HG03097 (cell line): Measurements from ENCODE around the gene RANBP9.

Source experiments
- ATAC-seq: cut with Tn5 transposase; IDR thresholded peaks from one replicate; pipeline ENCODE4 v1.9.1; 2021; ENCODE audit not compliant: unreplicated experiment, low FRiP score

The RANBP9 gene

DNA sequence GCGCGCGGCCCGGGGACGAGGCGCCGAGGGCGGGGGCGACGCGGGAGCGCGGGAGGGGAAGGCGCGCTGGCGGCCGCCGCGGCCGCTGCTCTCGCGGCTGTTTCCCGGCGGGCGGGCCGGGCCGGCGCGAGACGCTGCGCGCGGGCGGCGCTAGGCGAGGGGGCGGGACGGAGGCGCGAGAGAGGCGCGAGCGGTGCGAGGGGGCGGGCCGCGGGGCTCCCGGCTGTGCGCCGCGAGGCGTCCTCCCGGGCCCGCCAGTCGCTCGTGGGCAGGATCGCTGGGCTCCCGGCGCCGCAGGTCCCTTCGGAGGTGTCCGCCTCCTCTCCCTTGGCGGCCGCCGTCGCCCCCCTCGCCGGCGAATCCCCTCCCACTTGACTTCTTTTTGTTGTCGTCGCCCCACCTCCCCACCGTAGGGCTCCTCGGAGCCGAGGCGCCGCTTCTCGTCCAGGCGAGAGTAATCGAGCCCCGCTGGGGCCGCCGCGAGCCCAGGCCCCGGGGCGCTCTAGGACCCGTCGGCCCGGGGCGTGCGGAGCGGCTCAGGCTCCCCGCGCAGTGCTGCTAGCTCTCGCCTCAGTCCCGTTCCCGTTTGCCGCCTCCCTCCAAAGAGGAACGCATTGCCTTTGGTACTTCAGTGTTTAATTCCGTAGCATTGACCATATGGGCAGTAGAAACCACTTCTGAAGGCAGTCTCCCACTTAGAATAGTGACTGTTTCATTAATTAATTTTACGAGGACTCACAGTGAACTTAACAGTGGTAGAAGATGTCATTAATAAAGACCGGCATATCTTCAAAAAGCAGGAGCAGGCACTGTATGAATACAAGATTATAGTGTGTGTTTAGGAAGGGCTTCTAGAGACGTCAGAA lies at the start of gene RANBP9:
Gene RANBP9, minus strand, starts transcription at position 103 of the 866 bp plus-strand sequence. CDS start 330 bp downstream, outside the sequence.
- peak; percentile 76 for ATAC-seq

DNA sequence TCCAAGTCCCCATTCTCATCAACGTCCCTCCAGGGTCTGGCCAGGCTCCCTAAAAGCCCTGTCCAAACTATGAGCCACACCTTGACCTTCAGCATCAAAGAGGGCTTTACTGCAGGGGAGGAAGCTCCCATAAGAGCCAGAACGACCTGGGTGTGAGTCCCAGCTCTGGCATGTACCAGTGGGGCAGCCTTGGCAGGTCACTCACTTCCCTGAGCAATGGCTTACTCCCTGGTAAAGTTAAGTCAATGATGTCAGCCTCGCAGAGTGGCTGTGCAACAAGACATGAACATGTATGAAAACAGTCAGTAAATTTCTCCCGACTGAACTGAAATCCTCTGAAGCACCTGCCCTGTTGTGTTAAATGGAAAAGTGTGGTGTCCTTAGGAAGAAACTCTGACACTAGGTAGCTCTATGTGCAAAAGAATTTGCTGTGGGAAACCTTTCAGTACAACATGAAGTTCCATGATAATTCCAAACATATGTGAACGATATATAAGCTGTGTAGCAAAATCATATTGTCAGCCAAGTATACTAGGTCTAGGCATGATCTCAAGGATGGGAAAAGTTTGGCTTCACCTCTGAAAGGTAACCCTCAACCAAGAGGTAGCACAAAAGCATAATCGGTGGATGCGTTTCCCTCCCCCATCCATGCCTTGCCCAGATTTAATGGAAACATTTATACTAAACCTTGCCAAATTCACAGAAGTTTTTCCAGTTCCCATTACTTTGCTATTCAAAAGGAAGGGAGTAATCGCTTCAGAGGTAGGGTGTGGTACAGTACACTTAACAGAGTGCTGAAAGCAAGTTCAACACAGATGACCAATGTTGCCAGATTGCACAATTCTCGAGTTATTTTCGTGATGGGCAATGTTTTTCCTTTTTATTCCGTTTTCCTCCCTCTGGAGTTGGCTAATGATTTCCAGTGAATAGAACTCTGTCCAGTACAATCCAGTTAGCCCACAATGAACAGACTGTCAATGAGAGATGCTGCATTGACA lies 49.0 kb upstream of the RANBP9 start:
- no peak for ATAC-seq

DNA sequence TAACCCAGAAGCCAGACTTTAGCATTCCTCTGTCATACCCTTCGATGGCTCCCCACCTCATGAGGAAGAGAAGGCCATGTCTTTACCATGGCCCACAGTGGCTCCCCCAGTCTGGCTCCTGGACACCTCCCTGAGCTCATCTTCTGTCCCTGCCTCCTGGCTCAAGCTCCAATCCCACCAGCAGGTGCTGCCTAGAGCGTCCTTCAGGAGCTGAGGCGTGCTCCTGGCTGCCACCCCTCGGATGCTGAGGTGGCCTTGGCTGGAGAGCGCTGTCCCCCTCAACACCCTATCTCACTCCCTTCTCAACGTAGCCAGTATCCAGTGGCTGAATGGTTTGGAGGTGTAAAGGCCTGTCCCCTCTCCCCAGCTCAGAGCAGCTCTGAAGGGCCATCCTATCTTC lies 47.4 kb upstream of the RANBP9 start:
- no peak for ATAC-seq

DNA sequence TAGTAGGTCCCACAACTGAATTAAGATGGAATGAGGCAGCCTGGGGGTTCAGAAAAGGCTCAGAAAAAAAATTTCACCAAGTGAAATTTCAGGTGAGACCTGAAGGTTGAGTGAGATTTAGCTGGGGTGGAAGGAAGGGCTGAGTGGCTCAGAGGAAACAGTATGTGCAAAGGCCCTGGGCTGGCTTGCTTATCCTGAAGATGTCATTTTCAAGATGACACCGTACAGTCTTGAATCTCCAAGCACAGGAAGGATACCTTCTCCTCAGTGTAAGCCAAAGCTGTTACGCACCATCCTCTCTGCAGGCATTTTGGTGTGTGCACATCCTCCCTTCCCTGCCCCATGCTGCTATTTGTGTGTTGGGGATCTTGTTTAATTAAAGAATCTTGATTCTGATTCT lies 43.0 kb upstream of the RANBP9 start:
- no peak for ATAC-seq

DNA sequence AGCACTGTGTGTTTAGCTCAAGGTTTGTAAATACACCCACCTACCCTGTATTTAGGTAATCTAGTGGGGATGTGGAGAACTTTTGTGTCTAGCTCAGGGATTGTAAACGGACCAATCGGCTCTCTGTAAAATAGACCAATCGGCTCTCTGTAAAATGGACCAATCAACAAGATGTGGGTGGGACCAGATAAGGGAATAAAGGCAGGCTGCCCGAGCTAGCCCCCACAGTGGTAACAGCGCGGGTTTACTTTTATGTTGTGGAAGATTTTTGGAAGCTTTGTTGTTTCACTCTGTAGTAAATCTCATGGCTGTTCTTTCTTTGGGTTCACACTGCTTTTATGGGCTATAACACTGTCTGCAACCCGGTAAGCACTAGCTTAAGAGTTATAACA lies 32.1 kb upstream of the RANBP9 start:
- no peak for ATAC-seq

DNA sequence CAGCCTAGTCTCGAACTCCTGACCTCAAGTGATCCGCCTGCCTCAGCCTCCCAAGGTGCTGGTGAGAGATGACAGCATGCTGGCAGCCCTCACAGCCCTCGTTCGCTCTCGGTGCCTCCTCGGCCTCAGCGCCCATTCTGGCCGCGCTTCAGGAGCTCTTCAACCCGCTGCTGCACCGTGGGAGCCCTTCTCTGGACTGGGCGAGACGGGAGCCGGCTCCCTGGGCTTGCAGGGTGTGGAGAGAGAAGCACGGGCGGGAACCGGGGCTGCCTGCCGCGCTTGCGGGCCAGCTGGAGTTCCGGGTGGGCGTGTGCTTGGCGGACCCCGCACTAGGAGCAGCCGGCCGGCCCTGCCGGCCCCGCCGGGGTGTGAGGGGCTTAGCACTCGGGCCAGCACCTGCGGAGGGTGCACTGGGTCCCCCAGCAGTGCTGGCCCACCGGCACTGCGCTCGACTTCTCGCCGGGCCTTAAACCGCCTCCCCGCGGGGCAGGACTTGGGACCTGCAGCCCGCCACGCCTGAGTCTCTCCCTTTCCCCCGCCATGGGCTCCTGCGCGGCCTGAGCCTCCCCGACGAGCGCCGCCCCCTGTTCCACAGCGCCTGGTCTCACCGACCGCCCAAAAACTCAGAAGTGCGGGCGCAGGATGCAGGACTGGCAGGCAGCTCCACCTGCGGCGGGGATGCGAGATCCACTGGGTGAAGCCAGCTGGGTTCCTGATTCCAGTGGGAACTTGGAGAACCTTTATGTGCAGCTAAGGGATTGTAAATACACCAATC lies 31.5 kb upstream of the RANBP9 start:
- no peak for ATAC-seq

DNA sequence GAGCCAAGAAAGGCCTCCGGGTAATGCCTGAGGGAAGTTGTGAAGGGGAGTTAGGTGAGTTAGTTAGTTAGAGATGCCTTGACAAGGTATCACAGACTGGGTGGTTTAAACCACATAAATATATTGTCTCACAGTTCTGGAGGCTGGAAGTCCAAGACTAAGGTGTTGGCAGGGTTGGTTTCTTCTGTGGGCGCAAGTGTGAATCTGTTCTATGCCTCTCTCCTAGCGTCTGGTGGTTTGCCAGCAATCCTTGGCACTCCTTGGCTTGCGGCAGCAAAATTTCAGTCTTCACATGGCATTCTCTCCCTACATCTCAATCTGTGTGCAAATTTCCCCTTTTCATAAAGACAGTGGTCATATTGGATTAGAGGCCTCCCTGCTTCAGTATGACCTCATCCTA lies 29.7 kb upstream of the RANBP9 start:
- ATAC-seq = no peak

DNA sequence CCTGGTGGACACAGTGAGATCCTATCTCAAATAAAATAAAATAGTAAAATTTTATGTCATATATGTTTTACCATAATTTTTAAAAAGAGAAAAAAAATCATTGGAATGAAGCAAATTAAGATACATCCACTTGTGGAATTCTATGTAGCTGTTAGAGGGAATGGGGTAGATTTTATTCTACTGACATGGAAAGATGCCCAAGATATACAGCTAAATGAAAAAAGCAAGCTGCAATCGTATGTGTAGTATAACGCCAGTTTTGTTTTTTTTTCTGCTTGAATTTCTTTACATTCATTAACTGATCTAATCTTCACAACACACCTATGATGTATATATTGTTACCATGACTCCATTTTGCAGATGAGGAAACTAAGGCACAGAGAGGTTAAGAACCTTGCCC lies 23.4 kb upstream of the RANBP9 start:
- ATAC-seq = no peak

DNA sequence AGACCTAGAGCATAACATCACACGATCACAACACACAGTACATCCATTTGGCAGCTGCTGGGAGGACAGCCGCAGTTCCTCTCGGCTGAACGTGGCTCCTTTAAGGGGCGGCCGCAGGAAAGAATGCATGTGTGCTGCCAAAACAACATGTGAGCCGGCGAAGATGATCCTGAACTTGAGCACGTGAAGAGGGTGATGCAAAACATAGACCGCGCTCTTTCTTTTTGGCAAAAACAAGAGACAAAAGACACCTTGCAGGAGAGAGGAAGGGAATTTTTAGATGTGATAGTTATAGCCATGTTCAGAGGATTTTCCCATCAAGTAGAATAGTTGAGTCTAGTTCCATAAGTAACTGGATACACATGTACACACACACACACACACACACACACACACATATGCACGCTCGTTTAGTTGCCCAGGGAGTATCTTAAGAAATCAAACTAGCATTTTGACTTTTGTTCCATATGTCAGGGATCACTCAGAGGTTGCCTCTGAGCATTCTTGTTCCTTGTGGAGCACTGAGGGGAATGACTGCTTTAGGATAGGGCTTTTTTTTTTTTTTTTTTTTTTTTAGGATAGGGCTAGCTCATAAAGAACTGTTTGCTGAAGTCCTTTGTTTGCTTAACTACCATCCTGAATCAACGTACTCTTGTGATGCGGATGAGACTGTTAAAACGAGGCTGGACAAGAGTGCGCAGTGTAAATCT lies 21.7 kb upstream of the RANBP9 start:
- no peak for ATAC-seq

DNA sequence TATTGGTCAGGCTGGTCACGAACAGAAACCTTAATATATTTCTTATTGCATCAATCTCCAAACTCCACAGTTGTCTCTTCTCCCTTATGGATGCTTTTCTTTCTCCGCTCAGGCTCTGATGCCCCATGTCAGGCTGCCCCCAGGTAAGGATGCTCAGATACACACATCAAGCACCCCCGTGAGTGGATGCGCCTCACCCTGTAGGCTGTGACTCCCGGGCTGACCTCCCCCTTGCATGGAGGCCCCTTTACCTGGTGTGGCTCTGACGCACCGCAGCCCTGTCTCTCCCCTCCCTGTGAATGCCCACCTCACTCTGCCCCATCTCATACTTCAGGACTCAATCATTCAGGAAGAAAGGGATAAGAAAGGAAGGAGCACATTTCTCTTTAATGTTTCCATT lies 19.1 kb upstream of the RANBP9 start:
- no peak for ATAC-seq

DNA sequence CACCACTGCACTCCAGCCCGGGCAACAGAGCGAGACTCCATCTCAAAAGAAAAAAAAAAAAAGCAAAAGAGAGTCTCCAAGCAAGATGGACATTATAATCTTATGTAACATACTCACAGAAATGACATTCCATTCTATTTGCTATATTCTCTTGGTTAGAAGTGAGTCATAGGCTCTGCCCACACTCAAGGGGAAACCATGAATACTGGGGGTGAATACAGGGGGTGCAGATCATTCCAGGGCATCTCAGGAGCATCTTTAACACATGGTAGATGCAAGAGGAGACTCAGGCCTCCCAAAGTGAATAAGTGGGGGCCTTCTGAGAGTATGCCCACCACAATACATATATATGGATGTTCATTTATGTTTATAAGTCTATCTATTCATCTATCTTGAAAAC lies 18.3 kb upstream of the RANBP9 start:
- ATAC-seq = no peak

DNA sequence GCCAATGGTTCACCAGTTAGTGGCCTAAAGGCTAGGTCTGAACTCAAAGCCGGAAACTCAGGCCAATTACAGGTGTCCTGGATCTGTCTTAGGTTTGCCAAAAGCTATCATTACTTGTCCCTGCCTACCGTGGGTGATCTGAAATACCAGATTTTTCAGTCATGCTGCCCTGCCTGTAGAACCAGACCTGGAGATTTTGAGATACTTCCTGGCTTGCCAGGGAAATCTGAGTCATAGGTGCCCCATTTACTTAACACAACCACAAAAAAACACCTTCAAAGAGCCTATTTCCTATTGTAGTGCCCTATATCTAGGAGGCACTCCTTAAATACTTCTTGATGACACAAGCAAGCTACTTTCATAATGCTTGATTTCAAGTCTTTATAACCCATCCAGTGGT lies 13.9 kb upstream of the RANBP9 start:
- no peak for ATAC-seq

DNA sequence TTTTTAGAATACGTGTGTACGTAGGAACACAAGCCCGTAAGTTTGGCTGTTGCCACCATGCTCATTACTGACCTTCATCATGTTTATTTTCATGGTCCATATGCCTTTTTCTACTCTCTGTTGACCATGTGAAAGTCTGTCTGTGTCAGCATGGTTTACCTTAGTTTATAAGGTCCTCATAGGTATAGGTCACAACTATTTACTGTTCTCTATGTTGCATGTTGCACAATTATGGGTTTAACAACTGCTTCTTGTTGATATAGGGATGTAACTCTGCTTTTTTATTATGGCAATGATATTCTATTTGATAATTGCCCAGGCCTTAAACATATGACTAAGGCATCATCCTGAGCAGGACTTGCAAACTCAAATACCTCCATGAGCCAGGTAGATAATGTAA lies 13.4 kb upstream of the RANBP9 start:
- no peak for ATAC-seq

DNA sequence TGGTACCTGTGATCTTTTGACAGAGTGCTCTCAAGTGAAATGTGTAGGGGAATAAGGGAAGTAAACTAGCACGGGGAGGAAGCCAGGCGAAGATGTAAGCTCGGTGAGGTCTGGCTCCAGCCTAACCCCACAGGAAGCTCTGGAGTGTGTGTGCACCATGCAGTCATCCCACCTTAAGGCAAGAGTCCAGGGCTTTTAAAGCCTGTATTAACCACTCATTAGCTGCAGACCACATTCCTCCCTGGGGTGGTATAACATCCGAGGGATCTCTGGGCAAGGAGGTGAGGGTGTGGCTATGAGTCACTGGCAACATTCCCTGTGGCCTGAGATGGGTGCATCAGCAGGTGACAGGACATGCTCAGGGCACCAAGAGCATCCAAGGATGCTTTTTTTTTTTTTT lies 12.5 kb upstream of the RANBP9 start:
- ATAC-seq = no peak

DNA sequence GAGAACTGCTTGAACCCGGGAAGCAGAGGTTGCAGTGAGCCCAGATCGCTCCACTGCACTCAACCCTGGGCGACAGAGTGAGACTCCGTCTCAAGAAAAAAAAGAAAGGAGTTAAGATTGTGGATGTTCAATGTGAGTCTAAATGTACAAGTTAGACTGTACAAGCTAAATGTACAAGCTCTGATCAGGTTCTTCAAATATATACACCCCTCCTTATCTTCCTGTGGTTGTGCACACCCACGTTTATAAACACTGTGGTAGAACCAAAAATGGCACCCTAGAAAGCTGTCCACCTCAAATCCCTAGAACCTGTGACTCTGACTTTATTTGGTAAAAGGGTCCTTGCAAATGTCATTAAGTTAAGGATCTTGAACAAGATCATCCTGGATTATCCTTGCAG lies 11.2 kb upstream of the RANBP9 start:
- ATAC-seq = no peak

DNA sequence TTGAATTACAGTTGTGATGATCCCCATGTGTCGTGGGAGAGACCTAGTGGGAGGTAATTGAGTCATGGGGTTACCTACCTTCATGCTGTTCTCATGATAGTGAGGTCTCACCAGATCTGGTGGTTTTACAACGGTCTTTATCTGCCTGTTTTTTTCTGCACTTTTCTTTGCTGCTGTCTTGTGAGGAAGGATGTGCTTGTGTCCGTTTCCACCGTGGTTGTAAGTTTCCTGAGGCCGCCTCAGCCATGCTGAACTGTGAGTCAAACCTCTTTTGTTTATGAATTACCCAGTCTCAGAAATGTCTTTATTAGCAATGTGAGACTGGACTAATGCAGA lies 6.5 kb upstream of the RANBP9 start:
- no peak for ATAC-seq

DNA sequence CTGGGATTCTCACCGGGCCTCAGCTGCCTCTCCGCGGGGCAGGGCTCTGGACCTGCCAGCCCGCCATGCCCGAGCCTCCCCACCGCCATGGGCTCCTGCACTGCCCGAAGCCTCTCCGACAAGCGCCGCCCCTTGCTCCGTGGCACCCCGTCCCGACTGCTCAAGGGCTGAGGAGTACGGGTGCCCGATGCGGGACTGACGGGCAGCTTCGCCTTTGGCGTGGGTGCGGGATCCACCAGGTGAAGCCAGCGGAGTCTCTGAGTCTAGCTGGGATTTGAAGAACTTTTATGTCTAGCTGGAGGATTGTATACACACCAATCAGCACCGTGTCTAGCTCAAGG lies 5.3 kb upstream of the RANBP9 start:
- ATAC-seq = no peak

DNA sequence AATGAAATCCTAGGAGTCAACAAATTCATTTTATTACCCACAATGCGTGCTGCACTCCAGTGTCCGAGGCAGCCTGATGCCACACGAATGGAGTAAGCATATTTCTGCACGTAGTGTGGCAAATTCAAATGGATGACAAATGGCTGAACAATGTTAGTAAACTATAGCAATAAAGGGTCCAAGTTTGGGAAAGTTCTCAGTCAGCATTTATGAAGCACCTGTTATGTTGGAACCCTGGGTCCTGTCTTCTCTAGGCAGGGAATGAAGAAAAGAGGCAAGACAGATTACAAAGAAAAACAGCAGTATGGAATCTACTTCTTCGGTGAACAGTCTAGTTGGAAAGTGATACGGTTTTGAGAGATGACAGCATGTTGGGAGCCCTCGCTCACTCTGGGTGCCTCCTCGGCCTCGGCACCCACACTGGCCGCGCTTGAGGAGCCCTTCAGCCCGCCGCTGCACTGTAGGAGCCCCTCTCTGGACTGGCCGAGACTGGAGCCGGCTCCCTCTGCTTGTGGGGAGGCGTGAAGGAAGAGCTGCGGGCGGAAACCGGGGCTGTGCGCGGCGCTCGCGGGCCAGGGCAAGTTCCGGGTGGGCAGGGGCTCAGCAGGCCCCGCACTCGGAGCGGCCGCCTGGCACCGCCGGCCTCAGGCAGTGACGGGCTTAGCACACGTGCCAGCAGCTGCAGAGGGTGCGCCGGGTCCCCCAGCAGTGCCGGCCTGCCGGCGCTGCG lies 4.8 kb upstream of the RANBP9 start:
- no peak for ATAC-seq

DNA sequence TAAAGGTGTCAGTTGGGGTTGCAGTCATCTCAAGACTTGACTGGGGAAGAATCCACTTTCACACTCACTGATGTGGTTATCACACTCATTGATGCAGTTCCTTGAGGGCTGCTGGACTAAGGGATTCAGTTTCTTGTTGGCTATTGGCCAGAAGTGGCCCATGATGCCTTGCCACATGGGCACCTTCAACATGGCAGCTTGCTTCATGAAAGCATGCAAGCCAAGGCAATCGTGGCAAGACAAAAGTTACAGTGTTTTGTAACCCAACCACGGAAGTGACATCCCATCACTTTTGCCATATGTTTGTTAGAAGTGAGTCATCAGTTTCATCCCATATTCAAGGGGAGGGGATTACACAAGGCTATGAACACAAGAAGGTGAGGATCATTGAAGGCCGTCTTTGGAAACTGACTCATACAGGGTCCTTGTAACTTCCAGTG lies 3.8 kb upstream of the RANBP9 start:
- ATAC-seq = no peak

DNA sequence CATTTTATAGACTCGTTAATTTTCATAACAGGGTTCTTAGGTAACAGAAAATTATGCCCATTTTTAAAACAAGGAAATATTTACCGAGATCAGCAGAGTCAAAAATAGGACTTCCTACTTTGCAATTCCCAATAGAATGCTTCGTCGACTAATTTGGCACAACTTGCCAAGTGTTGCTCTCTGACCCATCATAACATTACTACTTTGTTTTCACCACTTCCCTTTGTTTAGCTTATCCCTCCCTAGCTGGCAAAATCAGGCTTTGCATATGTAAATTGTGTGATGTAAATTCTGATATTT lies 914 bp upstream of the RANBP9 start:
- ATAC-seq = no peak
